A673 (cell line): Measurements from ENCODE around the gene LUZP1. TPM values are rescaled to one million over a fixed set of nuclear protein-coding genes. Genes with fewer than 3 reads are reported as not detected.

Source experiments
- BruUV-seq: library from RNA; stranded (reverse); fragments of 400-500 nt; replicated peaks from 2 replicates; lab custom pipeline; 2021; lab: Mats Ljungman, UMichigan
- CTCF ChIA-PET: fragments of 300-600 bp; sonication (Branson Sonifier 250); formaldehyde crosslinking; loops from one replicate; lab custom pipeline; 2022; ENCODE audit warnings: antibody characterized with exemption; lab: Charles Lee
- POLR2A ChIA-PET: fragments of 300-600 bp; sonication (Branson Sonifier 250); formaldehyde crosslinking; loops from one replicate; lab custom pipeline; 2022; ENCODE audit warnings: antibody characterized with exemption; ENCODE audit not compliant: low non-redundant PET; lab: Charles Lee
- DNase-seq: peaks from one replicate; pipeline ENCODE4 v3.0.0-alpha.2; 2015; ENCODE audit warnings: low spot score
- H3K27ac ChIP-seq: fragments of 200-600 bp; sonication (generic); 2 replicates; pipeline ENCODE4 v1.5.1; 2016; ENCODE audit warnings: mixed run types, low read depth, mild to moderate bottlenecking, mixed read lengths, antibody characterized with exemption, low read length; ENCODE audit not compliant: poor library complexity, severe bottlenecking
- H3K27me3 ChIP-seq: fragments of 200-600 bp; sonication (generic); replicated peaks from 2 replicates; pipeline ENCODE4 v1.6.1; 2017; ENCODE audit warnings: mixed run types, low read depth, mild to moderate bottlenecking, mixed read lengths, antibody characterized with exemption, low read length; ENCODE audit not compliant: insufficient read depth, poor library complexity
- H3K36me3 ChIP-seq: fragments of 200-600 bp; sonication (generic); 2 replicates; pipeline ENCODE4 v1.6.1; 2016; ENCODE audit warnings: mixed run types, mild to moderate bottlenecking, mixed read lengths, antibody characterized with exemption, low read length; ENCODE audit not compliant: insufficient read depth, poor library complexity, severe bottlenecking
- H3K4me1 ChIP-seq: fragments of 200-600 bp; sonication (generic); 2 replicates; pipeline ENCODE4 v1.6.1; 2017; ENCODE audit warnings: mixed run types, mild to moderate bottlenecking, mixed read lengths, antibody characterized with exemption, low read length; ENCODE audit not compliant: insufficient read depth, poor library complexity, severe bottlenecking
- H3K4me3 ChIP-seq: fragments of 200-600 bp; sonication (generic); 2 replicates; pipeline ENCODE4 v1.5.1; 2016; ENCODE audit warnings: low read depth, mixed run types, mild to moderate bottlenecking, mixed read lengths, low read length; ENCODE audit not compliant: poor library complexity, severe bottlenecking
- H3K9me3 ChIP-seq: fragments of 200-600 bp; sonication (generic); 2 replicates; pipeline ENCODE4 v1.6.1; 2016; ENCODE audit warnings: mixed run types, low read depth, mild to moderate bottlenecking, mixed read lengths, antibody characterized with exemption, low read length; ENCODE audit not compliant: poor library complexity, severe bottlenecking
- CTCF ChIP-seq: fragments of 300-800, 200-600 bp; sonication (generic); conservative IDR thresholded peaks from 2 replicates; pipeline ENCODE4 v1.5.1; 2017; ENCODE audit warnings: low read depth, mild to moderate bottlenecking, antibody characterized with exemption, low read length, moderate library complexity, mixed read lengths
- EZH2 ChIP-seq: fragments of 200-600 bp; sonication (generic); IDR thresholded peaks from 2 replicates; pipeline ENCODE4 v1.6.1; 2017; ENCODE audit warnings: borderline replicate concordance, low read depth, mild to moderate bottlenecking, mixed read lengths, antibody characterized with exemption, low read length; ENCODE audit not compliant: poor library complexity, severe bottlenecking
- intact Hi-C: fragments of 100-400 bp; cut with micrococcal nuclease; formaldehyde crosslinking; loops from one replicate; pipeline ENCODE4 v1.10.0; 2022; ENCODE audit not compliant: unreplicated experiment
- total RNA-seq: library from RNA; stranded (reverse); gene quantifications from 2 replicates; pipeline ENCODE4 v1.2.3, GENCODE V29; 2021

LUZP1 gene
- total RNA-seq, 1 experiment from 2014 or later = 34.9 TPM

GRCh38 chr1:23114424-23115079 is 54.1 kb downstream of the LUZP1 start:
- Histone ChIP-seq H3K36me3 (no peaks in the 10 kb centered on the region), H3K27me3 (no peaks in the 10 kb centered on the region), H3K27ac (no peak overlapping the region), H3K9me3 (no peaks in the 10 kb centered on the region), H3K4me1 (peaks cover 13% of the 10 kb centered on the region), H3K4me3 (no peak overlapping the region)
- ChIA-PET POLR2A (no interaction called here), CTCF (no interaction called here)
- DNase-seq = no peak
- no TSS peak for BruUV-seq
- intact Hi-C loops = no loop called here
- TF ChIP-seq CTCF = no peak
- TF ChIP-seq EZH2 = no peak

DNA sequence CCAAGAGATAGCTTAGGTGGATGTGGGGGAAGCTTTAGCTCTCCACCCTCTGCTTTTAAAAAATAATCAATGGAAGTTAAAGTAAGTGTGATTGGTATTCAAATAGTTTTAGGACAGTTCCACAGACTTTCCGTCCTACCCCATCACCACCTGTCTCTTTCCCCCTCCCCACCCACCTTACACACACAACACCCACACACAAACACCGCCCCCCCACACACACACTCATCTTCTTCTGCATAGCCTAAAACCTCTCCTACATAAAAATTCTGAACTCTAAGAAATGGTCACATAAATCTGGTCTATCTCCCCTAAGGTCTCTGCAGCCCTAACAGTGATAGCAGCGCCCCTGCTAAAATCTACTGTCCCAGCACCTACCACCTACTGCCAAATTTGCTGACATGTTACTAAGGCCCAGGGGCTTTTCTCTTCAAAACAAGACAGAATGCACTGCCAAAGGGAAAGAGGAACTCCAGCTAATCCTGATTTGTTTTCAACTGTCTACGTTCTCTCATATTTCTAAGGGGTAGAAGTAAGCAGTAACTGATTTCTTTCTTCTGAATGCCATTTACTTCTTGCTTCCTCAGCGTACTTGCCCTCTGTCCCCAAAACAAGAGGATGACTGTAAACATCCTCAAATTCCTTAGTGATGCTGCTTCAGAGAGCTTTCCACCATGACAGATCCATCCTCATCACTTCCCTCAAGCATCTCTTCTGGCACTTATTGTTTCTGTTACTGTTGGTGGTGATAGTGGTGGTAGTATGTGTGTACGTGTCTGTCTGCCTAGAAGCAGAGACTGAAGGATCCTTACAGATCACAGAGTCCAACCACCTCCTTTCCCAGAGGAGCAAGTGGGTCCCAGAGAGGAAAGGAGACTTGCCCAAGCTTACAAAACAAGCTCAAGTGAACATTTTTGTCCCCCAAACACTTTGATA is 56.8 kb downstream of the LUZP1 start:
- H3K4me3 ChIP-seq = no peak overlapping the region
- POLR2A ChIA-PET = no interaction called here

DNA sequence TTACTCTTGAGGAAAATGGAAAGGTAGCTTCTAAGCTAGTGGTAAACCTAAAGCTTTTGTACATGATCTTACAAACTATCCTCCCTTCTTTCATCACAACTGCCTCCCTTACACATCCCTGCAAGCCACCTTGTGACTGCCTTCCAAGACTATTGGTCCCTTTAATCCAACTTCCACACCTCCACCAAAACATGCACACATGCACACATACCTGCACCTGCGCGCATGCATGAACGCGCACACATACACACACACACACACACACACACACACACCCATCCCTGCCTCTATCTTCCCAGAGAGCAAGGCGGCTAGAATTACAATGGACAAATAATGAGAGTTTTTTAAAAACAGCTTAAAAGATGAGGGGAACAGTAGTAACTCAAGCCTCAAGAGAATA is 58.3 kb downstream of the LUZP1 start:
- no peak overlapping the region for H3K4me3 ChIP-seq
- no peak for TF ChIP-seq CTCF
- no peak for TF ChIP-seq EZH2
- POLR2A ChIA-PET = no interaction called here
- DNase-seq = no peak
- intact Hi-C loops = no loop called here
- H3K9me3 ChIP-seq = no peaks in the 10 kb centered on the region
- no TSS peak for BruUV-seq
- H3K27ac ChIP-seq = no peak overlapping the region
- H3K4me1 ChIP-seq = no peaks in the 10 kb centered on the region
- CTCF ChIA-PET = no interaction called here
- H3K36me3 ChIP-seq = no peaks in the 10 kb centered on the region
- H3K27me3 ChIP-seq = no peaks in the 10 kb centered on the region

More for the DNA sequence above, 56.8 kb downstream of the LUZP1 start:
- TF ChIP-seq EZH2 (no peak), CTCF (no peak)
- no peaks in the 10 kb centered on the region for H3K4me1 ChIP-seq
- H3K9me3 ChIP-seq = no peaks in the 10 kb centered on the region
- no peaks in the 10 kb centered on the region for H3K36me3 ChIP-seq
- DNase-seq = no peak
- CTCF ChIA-PET = no interaction called here
- H3K27ac ChIP-seq = no peak overlapping the region
- no TSS peak for BruUV-seq
- intact Hi-C loops = no loop called here
- H3K27me3 ChIP-seq = no peaks in the 10 kb centered on the region
